H9 (cell line): Measurements from ENCODE around the gene GNAI2. TPM values are rescaled to one million over a fixed set of nuclear protein-coding genes. Genes with fewer than 3 reads are reported as not detected.

Experiments
- DNase-seq: peaks from one replicate; pipeline ENCODE4 v3.0.0-alpha.2; 2017
- H2AFZ ChIP-seq: one replicate; pipeline ENCODE4 v1.6.1; 2013; ENCODE audit warnings: mild to moderate bottlenecking, low read length, control low read depth, moderate library complexity
- H2AK5ac ChIP-seq: 2 replicates; pipeline ENCODE4 v1.6.1; 2013; ENCODE audit warnings: low read length, control low read depth, mixed read lengths; ENCODE audit not compliant: insufficient read length
- H2BK120ac ChIP-seq: one replicate; pipeline ENCODE4 v1.6.1; 2013; ENCODE audit warnings: low read depth, mild to moderate bottlenecking, low read length, control low read depth, inconsistent platforms; ENCODE audit not compliant: poor library complexity, severe bottlenecking
- H2BK12ac ChIP-seq: 2 replicates; pipeline ENCODE4 v1.6.1; 2013; ENCODE audit warnings: low read length, control low read depth, mixed read lengths, low read depth; ENCODE audit not compliant: insufficient read length
- H2BK15ac ChIP-seq: 2 replicates; pipeline ENCODE4 v1.6.1; 2013; ENCODE audit warnings: low read depth, low read length, control low read depth
- H2BK20ac ChIP-seq: one replicate; pipeline ENCODE4 v1.6.1; 2013; ENCODE audit warnings: low read depth, mild to moderate bottlenecking, low read length, control low read depth, inconsistent platforms; ENCODE audit not compliant: poor library complexity, severe bottlenecking
- H2BK5ac ChIP-seq: 2 replicates; pipeline ENCODE4 v1.6.1; 2013; ENCODE audit warnings: low read length, control low read depth, mixed read lengths; ENCODE audit not compliant: insufficient read length
- H3K14ac ChIP-seq: 2 replicates; pipeline ENCODE4 v1.6.1; 2013; ENCODE audit warnings: low read length, control low read depth; ENCODE audit not compliant: insufficient read depth
- H3K18ac ChIP-seq: 2 replicates; pipeline ENCODE4 v1.6.1; 2013; ENCODE audit warnings: low read depth, mild to moderate bottlenecking, mixed read lengths, low read length, control low read depth; ENCODE audit not compliant: insufficient read length
- H3K23ac ChIP-seq: 2 replicates; pipeline ENCODE4 v1.6.1; 2013; ENCODE audit warnings: low read length, control low read depth, mixed read lengths, low read depth; ENCODE audit not compliant: insufficient read length
- H3K23me2 ChIP-seq: 2 replicates; pipeline ENCODE4 v1.6.1; 2013; ENCODE audit warnings: low read depth, mild to moderate bottlenecking, mixed read lengths, low read length, control low read depth; ENCODE audit not compliant: insufficient read length, poor library complexity, severe bottlenecking
- H3K27ac ChIP-seq: 2 replicates; pipeline ENCODE4 v1.5.1; 2013; ENCODE audit warnings: low read length, control low read depth, mixed read lengths, low read depth; ENCODE audit not compliant: insufficient read length
- H3K27me3 ChIP-seq: 2 replicates; pipeline ENCODE4 v1.6.1; 2013; ENCODE audit warnings: low read length, control low read depth, inconsistent platforms; ENCODE audit not compliant: insufficient read depth
- H3K4ac ChIP-seq: 2 replicates; pipeline ENCODE4 v1.6.1; 2013; ENCODE audit warnings: low read depth, mild to moderate bottlenecking, control low read depth, inconsistent platforms, low read length, moderate library complexity
- H3K4me1 ChIP-seq: 2 replicates; pipeline ENCODE4 v1.6.1; 2013; ENCODE audit warnings: low read length, control low read depth, inconsistent platforms; ENCODE audit not compliant: insufficient read depth
- H3K4me2 ChIP-seq: 2 replicates; pipeline ENCODE4 v1.6.1; 2013; ENCODE audit warnings: low read length, control low read depth, mixed read lengths; ENCODE audit not compliant: insufficient read length, insufficient read depth
- H3K56ac ChIP-seq: 2 replicates; pipeline ENCODE4 v1.6.1; 2013; ENCODE audit warnings: low read depth, mild to moderate bottlenecking, mixed read lengths, low read length, control low read depth; ENCODE audit not compliant: insufficient read length
- H3K79me1 ChIP-seq: 2 replicates; pipeline ENCODE4 v1.6.1; 2013; ENCODE audit warnings: low read depth, mild to moderate bottlenecking, moderate library complexity, low read length, control low read depth, inconsistent platforms; ENCODE audit not compliant: insufficient read depth, poor library complexity, severe bottlenecking
- H3K79me2 ChIP-seq: 2 replicates; pipeline ENCODE4 v1.6.1; 2013; ENCODE audit warnings: low read length, control low read depth, inconsistent platforms; ENCODE audit not compliant: insufficient read depth
- H3K9ac ChIP-seq: 2 replicates; pipeline ENCODE4 v1.6.1; 2013; ENCODE audit warnings: low read length, control low read depth, mixed read lengths; ENCODE audit not compliant: insufficient read length; ENCODE audit errors: extremely low read depth
- H3K9me3 ChIP-seq: one replicate; pipeline ENCODE4 v1.6.1; 2013; ENCODE audit warnings: low read depth, low read length, inconsistent platforms; ENCODE audit not compliant: control insufficient read depth
- H3T11ph ChIP-seq: one replicate; pipeline ENCODE4 v1.6.1; 2013; ENCODE audit warnings: mild to moderate bottlenecking, low read length, control low read depth, inconsistent platforms
- H4K20me1 ChIP-seq: one replicate; pipeline ENCODE4 v1.6.1; 2013; ENCODE audit not compliant: control insufficient read depth, insufficient read length, insufficient read depth
- H4K5ac ChIP-seq: 2 replicates; pipeline ENCODE4 v1.6.1; 2013; ENCODE audit warnings: low read depth, mild to moderate bottlenecking, mixed read lengths, low read length, control low read depth; ENCODE audit not compliant: insufficient read length
- H4K8ac ChIP-seq: replicated peaks from 2 replicates; pipeline ENCODE4 v1.6.1; 2013; ENCODE audit warnings: low read length, control low read depth, mixed read lengths, low read depth; ENCODE audit not compliant: insufficient read length
- H4K91ac ChIP-seq: 2 replicates; pipeline ENCODE4 v1.6.1; 2013; ENCODE audit warnings: low read depth, mild to moderate bottlenecking, moderate library complexity, mixed read lengths, low read length, control low read depth; ENCODE audit not compliant: insufficient read length
- H3K27ac Mint-ChIP-seq, 3 experiments: 2 replicates in 2 of 3; 3 replicates in 1 of 3; pipeline ENCODE4 v1.8.0; 2020 to 2021; ENCODE audit warnings: mixed read lengths in 3 of 3, mild to moderate bottlenecking in 1 of 3, moderate library complexity in 1 of 3
- H3K27me3 Mint-ChIP-seq: 2 replicates; pipeline ENCODE4 v1.8.0; 2021; ENCODE audit warnings: low read depth, mild to moderate bottlenecking, moderate library complexity, mixed read lengths
- H3K36me3 Mint-ChIP-seq, 3 experiments: 2 replicates in 2 of 3; 3 replicates in 1 of 3; pipeline ENCODE4 v1.8.0; 2020 to 2021; ENCODE audit warnings: low read depth in 3 of 3, mixed read lengths in 3 of 3; ENCODE audit not compliant: insufficient read depth in 1 of 3
- H3K4me1 Mint-ChIP-seq, 2 experiments: 2 replicates each; pipeline ENCODE4 v1.8.0; 2020; ENCODE audit warnings: mixed read lengths in 2 of 2
- H3K4me3 Mint-ChIP-seq, 2 experiments: 2 replicates in 1 of 2; 3 replicates in 1 of 2; pipeline ENCODE4 v1.8.0; 2020 to 2021; ENCODE audit warnings: mild to moderate bottlenecking in 2 of 2, mixed read lengths in 2 of 2, moderate library complexity in 1 of 2
- H3K9me3 Mint-ChIP-seq, 2 experiments: 2 replicates in 1 of 2; 3 replicates in 1 of 2; pipeline ENCODE4 v1.8.0; 2020; ENCODE audit warnings: mild to moderate bottlenecking in 2 of 2, mixed read lengths in 2 of 2, moderate library complexity in 1 of 2
- WGBS: extraction: QIAGEN DNeasy Blood & Tissue Kit; methylation state at CpG from one replicate; pipeline ENCODE4 v1.1.7; 2013; ENCODE audit warnings: missing lambda C conversion rate, low lambda C conversion rate, mixed read lengths; ENCODE audit not compliant: insufficient read length; ENCODE audit errors: extremely low coverage; 5-methylcytosine and 5-hydroxymethylcytosine counted together
- total RNA-seq: library from RNA; stranded (reverse); gene quantifications from 2 replicates; pipeline ENCODE4 v1.2.1, GENCODE V29; 2021
- TF ChIP-seq, protein P1 (sequence below): fragments of 200-600 bp; sonication (generic); conservative IDR thresholded peaks from 3 replicates; pipeline ENCODE4 v1.8.0; 2021; ENCODE audit warnings: antibody characterized with exemption, mild to moderate bottlenecking

Gene GNAI2
- total RNA-seq, 1 experiment from 2014 or later: 218 TPM

DNA sequence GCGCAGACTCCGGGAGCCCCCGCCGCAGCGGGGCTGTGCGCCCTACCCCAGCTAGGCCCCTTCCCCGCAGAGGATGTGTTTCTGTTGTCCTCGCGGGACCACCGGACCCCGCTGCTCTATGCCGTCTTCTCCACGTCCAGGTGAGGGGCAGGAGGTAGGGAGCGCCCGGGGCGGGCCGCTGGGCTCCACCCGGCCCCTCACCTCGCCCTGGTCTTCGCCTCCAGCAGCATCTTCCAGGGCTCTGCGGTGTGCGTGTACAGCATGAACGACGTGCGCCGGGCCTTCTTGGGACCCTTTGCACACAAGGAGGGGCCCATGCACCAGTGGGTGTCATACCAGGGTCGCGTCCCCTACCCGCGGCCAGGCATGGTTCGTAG, 37.7 kb downstream of the GNAI2 start:
- Mint-ChIP-seq H3K9me3 (no peaks in the 10 kb centered on the region; a peak in 1 of 5 replicates), H3K27ac (no peak overlapping the region), H3K4me1 (peaks cover 31 to 44% of the 10 kb centered on the region in 2 experiments), H3K36me3 (no peaks in the 10 kb centered on the region; a peak in 1 of 7 replicates), H3K27me3 (peaks cover 59% of the 10 kb centered on the region), H3K4me3 (no peak overlapping the region)
- H3K18ac ChIP-seq: no peak overlapping the region
- H3K56ac ChIP-seq: no peak overlapping the region
- no peak overlapping the region for H3K4me2 ChIP-seq
- DNase-seq: no peak
- no peak overlapping the region for H3K4ac ChIP-seq
- H2BK15ac ChIP-seq: no peak overlapping the region
- no CpG with 5 or more reads among the region's 31 CpGs for WGBS
- no peaks in the 10 kb centered on the region for H4K20me1 ChIP-seq
- no peaks in the 10 kb centered on the region for H3K79me1 ChIP-seq
- no peak overlapping the region for H2BK120ac ChIP-seq
- H3K4me1 ChIP-seq: no peaks in the 10 kb centered on the region
- H4K91ac ChIP-seq: no peak overlapping the region
- no peaks in the 10 kb centered on the region for H3K9me3 ChIP-seq
- no peak overlapping the region for H4K5ac ChIP-seq
- no peak overlapping the region for H2BK20ac ChIP-seq
- H3K79me2 ChIP-seq: no peaks in the 10 kb centered on the region
- TF ChIP-seq, protein P1, sequence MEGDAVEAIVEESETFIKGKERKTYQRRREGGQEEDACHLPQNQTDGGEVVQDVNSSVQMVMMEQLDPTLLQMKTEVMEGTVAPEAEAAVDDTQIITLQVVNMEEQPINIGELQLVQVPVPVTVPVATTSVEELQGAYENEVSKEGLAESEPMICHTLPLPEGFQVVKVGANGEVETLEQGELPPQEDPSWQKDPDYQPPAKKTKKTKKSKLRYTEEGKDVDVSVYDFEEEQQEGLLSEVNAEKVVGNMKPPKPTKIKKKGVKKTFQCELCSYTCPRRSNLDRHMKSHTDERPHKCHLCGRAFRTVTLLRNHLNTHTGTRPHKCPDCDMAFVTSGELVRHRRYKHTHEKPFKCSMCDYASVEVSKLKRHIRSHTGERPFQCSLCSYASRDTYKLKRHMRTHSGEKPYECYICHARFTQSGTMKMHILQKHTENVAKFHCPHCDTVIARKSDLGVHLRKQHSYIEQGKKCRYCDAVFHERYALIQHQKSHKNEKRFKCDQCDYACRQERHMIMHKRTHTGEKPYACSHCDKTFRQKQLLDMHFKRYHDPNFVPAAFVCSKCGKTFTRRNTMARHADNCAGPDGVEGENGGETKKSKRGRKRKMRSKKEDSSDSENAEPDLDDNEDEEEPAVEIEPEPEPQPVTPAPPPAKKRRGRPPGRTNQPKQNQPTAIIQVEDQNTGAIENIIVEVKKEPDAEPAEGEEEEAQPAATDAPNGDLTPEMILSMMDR: no peak
- no peak overlapping the region for H3K23ac ChIP-seq
- no peak overlapping the region for H3K27ac ChIP-seq
- no peak overlapping the region for H4K8ac ChIP-seq
- H3K27me3 ChIP-seq: peaks cover 16% of the 10 kb centered on the region; the same call in 1 of the 2 replicates
- no peak overlapping the region for H3K9ac ChIP-seq
- no peak overlapping the region for H2BK12ac ChIP-seq
- no peak overlapping the region for H2BK5ac ChIP-seq
- H3T11ph ChIP-seq: no peak overlapping the region
- H2AFZ ChIP-seq: no peak overlapping the region
- H3K14ac ChIP-seq: no peak overlapping the region
- H2AK5ac ChIP-seq: no peak overlapping the region
- peaks cover 10% of the 10 kb centered on the region for H3K23me2 ChIP-seq
